B cell (primary cell): ENCODE measurements around the gene EMC6. TPM values are rescaled to one million over a fixed set of nuclear protein-coding genes. Genes with fewer than 3 reads are reported as not detected.

Experiments used
- ATAC-seq: fragments of 200-7000 bp; cut with Tn5 transposase; one replicate; pipeline ENCODE4 v1.10.0; 2021; ENCODE audit warnings: low read depth, mild to moderate bottlenecking, moderate number of reproducible peaks, moderate library complexity
- CTCF ChIA-PET: fragments of 350-600 bp; sonication (Branson Sonifier 250); formaldehyde crosslinking; loops from one replicate; lab custom pipeline; 2021; ENCODE audit warnings: antibody characterized with exemption, inconsistent platforms; lab: Charles Lee
- POLR2A ChIA-PET: fragments of 350-600 bp; sonication (Branson Sonifier 250); formaldehyde crosslinking; loops from one replicate; lab custom pipeline; 2021; ENCODE audit warnings: antibody characterized with exemption; lab: Charles Lee
- DNase-seq: peaks from one replicate; pipeline ENCODE4 v3.0.0; 2013
- H2AFZ ChIP-seq: 2 replicates; pipeline ENCODE4 v1.6.1; 2012; ENCODE audit warnings: mild to moderate bottlenecking, low read depth, low read length; ENCODE audit not compliant: insufficient read depth, poor library complexity, severe bottlenecking
- H3K27ac ChIP-seq, 2 donors: 1 replicate in 1 of 2; 2 replicates in 1 of 2; pipeline ENCODE4 v1.5.1; 2012 to 2013; ENCODE audit warnings: low read length in 2 of 2, mild to moderate bottlenecking in 2 of 2, moderate library complexity in 1 of 2
- H3K27me3 ChIP-seq, 4 experiments: fragments of 200-600 bp in 1 of 4; sonication (generic) in 1 of 4; replicated peaks in 1 of 4; 1 replicate in 2 of 4; 2 replicates in 2 of 4; pipeline versions ENCODE4 v1.6.1 to v1.7.0; 2013 to 2016; ENCODE audit warnings: low read length in 3 of 4, mild to moderate bottlenecking in 2 of 4, mixed read lengths in 1 of 4, moderate library complexity in 1 of 4; ENCODE audit not compliant: insufficient read depth in 4 of 4, control insufficient read depth in 3 of 4; ENCODE audit errors: control extremely low read depth in 1 of 4
- H3K36me3 ChIP-seq, 2 experiments: replicated peaks in 1 of 2; 1 replicate in 1 of 2; 2 replicates in 1 of 2; pipeline versions ENCODE4 v1.6.1 to v1.7.1; 2013; ENCODE audit warnings: low read length in 1 of 2; ENCODE audit not compliant: insufficient read depth in 2 of 2, control insufficient read depth in 1 of 2; ENCODE audit errors: control extremely low read depth in 1 of 2, extremely low read depth in 1 of 2
- H3K4me1 ChIP-seq, 2 donors: fragments of 200-600 bp in 1 of 2; sonication (generic) in 1 of 2; 1 replicate in 1 of 2; 2 replicates in 1 of 2; pipeline versions ENCODE4 v1.5.1 to v1.6.1; 2013 to 2017; ENCODE audit warnings: low read length in 2 of 2; ENCODE audit not compliant: control insufficient read depth in 2 of 2, insufficient read depth in 2 of 2
- H3K4me2 ChIP-seq: replicated peaks from 2 replicates; pipeline ENCODE3; 2012; ENCODE audit warnings: mild to moderate bottlenecking, low read depth, low read length; ENCODE audit not compliant: poor library complexity, severe bottlenecking
- H3K4me3 ChIP-seq, 5 experiments: fragments of 200-600 bp in 1 of 5; sonication (generic) in 1 of 5; 1 replicate in 3 of 5; 2 replicates in 2 of 5; pipeline versions ENCODE4 v1.5.1 to v1.7.0; 2011 to 2016; ENCODE audit warnings: low read length in 4 of 5, mild to moderate bottlenecking in 4 of 5, low read depth in 2 of 5, control low read depth in 1 of 5, moderate library complexity in 1 of 5; ENCODE audit not compliant: insufficient read depth in 1 of 5; ENCODE audit errors: control extremely low read depth in 1 of 5, extremely low read depth in 1 of 5
- H3K79me2 ChIP-seq: fragments of 200-600 bp; sonication (generic); one replicate; pipeline ENCODE4 v1.6.0; 2016; ENCODE audit warnings: low read length; ENCODE audit not compliant: control insufficient read depth, insufficient read depth
- H3K9ac ChIP-seq: fragments of 200-600 bp; sonication (generic); 2 replicates; pipeline ENCODE4 v1.6.1; 2017; ENCODE audit warnings: mild to moderate bottlenecking, low read length, moderate library complexity
- H3K9me3 ChIP-seq, 3 donors: one replicate each; pipeline versions ENCODE4 v1.6.1 to v1.7.1; 2013; ENCODE audit warnings: low read length in 2 of 3; ENCODE audit not compliant: control insufficient read depth in 2 of 3, insufficient read depth in 1 of 3; ENCODE audit errors: control extremely low read depth in 1 of 3
- H4K20me1 ChIP-seq: 2 replicates; pipeline ENCODE4 v1.6.0; 2012; ENCODE audit warnings: mild to moderate bottlenecking, low read length; ENCODE audit not compliant: insufficient read depth, control insufficient read depth, poor library complexity, severe bottlenecking
- H3K27ac Mint-ChIP-seq: one replicate; pipeline ENCODE4 v1.8.0; 2021; ENCODE audit warnings: mixed read lengths
- H3K27me3 Mint-ChIP-seq: one replicate; pipeline ENCODE4 v1.8.0; 2021; ENCODE audit warnings: mixed read lengths
- H3K4me1 Mint-ChIP-seq: one replicate; pipeline ENCODE4 v1.8.0; 2021; ENCODE audit warnings: mixed read lengths
- H3K4me3 Mint-ChIP-seq: one replicate; pipeline ENCODE4 v1.8.0; 2021; ENCODE audit warnings: mixed read lengths
- H3K9me3 Mint-ChIP-seq: one replicate; pipeline ENCODE4 v1.8.0; 2022; ENCODE audit warnings: mixed read lengths; ENCODE audit not compliant: insufficient read depth
- EZH2 ChIP-seq: IDR thresholded peaks from 2 replicates; pipeline ENCODE4 v1.6.1; 2012; ENCODE audit warnings: borderline replicate concordance, low read depth, mild to moderate bottlenecking, moderate library complexity, low read length; ENCODE audit not compliant: insufficient read depth, poor library complexity, severe bottlenecking
- WGBS: methylation state at CpG from one replicate; pipeline ENCODE4 v1.1.5; 2013; ENCODE audit warnings: missing lambda C conversion rate; ENCODE audit not compliant: insufficient coverage; 5-methylcytosine and 5-hydroxymethylcytosine counted together
- intact Hi-C: fragments of 100-400 bp; cut with micrococcal nuclease; formaldehyde crosslinking; loops from one replicate; pipeline ENCODE4 v1.10.0; 2022
- polyA plus RNA-seq: library from polyadenylated mRNA; depleted of rRNA; stranded (reverse); fragments of >200 nt; gene quantifications from 2 replicates; pipeline ENCODE4 v1.2.3, GENCODE V29; 2012
- total RNA-seq, 2 donors: library from RNA; stranded (reverse); fragments of 120-200 nt in 1 of 2; gene quantifications; 1 replicate in 1 of 2; 2 replicates in 1 of 2; pipeline versions ENCODE4 v1.2.3 to v1.2.4, GENCODE V29; 2013 to 2022
- TF ChIP-seq, protein P1 (sequence below): fragments of 200-600 bp; IDR thresholded peaks from one replicate; pipeline ENCODE4 v1.8.0; 2022; ENCODE audit warnings: antibody characterized with exemption, mild to moderate bottlenecking

EMC6 gene
- total and polyA plus RNA-seq, 2 donors (not counting 1 experiment from before 2014, with no cell fraction given), result 21.1 to 23.4 TPM

DNA sequence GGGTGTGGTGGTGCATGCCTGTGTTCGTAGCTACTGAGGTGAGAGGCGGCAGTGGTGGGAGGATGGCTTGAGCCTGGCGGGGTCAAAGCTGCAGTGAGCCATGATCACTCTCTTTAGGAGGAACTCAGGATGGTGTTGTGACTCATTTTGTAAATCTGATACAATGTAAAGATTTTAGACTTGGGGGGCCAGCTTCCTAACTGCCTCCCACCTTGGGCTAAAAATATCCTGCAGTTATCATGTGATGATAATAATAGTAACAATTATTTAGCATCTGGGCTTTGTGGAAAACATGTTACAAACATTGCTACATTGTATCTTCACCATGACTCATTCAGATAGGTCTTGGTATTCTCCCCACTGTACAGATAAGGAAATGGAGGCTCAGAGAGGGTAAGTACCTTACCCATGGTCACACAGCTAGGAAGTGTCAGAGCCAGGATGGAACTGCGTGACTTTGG lies 24.7 kb upstream of the EMC6 start:
- ATAC-seq (no peak), DNase-seq (no peak)
- peaks cover 20 to 28% of the 10 kb centered on the region in 2 donors for H3K4me1 ChIP-seq
- intact Hi-C loops, result no loop called here
- WGBS, result 85% methylated on average over 3 of the region's 4 CpGs
- H4K20me1 ChIP-seq, result no peaks in the 10 kb centered on the region
- H3K4me1 Mint-ChIP-seq, result peaks cover 33% of the 10 kb centered on the region
- H3K9me3 Mint-ChIP-seq, result no peaks in the 10 kb centered on the region
- TF ChIP-seq, protein P1, sequence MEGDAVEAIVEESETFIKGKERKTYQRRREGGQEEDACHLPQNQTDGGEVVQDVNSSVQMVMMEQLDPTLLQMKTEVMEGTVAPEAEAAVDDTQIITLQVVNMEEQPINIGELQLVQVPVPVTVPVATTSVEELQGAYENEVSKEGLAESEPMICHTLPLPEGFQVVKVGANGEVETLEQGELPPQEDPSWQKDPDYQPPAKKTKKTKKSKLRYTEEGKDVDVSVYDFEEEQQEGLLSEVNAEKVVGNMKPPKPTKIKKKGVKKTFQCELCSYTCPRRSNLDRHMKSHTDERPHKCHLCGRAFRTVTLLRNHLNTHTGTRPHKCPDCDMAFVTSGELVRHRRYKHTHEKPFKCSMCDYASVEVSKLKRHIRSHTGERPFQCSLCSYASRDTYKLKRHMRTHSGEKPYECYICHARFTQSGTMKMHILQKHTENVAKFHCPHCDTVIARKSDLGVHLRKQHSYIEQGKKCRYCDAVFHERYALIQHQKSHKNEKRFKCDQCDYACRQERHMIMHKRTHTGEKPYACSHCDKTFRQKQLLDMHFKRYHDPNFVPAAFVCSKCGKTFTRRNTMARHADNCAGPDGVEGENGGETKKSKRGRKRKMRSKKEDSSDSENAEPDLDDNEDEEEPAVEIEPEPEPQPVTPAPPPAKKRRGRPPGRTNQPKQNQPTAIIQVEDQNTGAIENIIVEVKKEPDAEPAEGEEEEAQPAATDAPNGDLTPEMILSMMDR, result no peak
- TF ChIP-seq EZH2, result no peak
- POLR2A ChIA-PET, result interaction anchor here (0.9 kb wide), 1 partner anchor 23 kb away, joined by 3 read pairs; no protein-coding TSS in a partner anchor
- H3K4me3 ChIP-seq, result no peak overlapping the region
- H3K4me2 ChIP-seq, result no peak overlapping the region
- H3K27me3 Mint-ChIP-seq, result no peaks in the 10 kb centered on the region
- H3K27ac Mint-ChIP-seq, result peak overlapping the region; percentile 54
- no peak overlapping the region for H3K9ac ChIP-seq
- CTCF ChIA-PET, result interaction anchor here (2.6 kb wide), 1 partner anchor 8 kb away, joined by 9 read pairs; the partner anchor contains the start of genes CTNS and SHPK
- H2AFZ ChIP-seq, result no peak overlapping the region
- no peaks in the 10 kb centered on the region for H3K9me3 ChIP-seq
- peaks cover 1 to 5% of the 10 kb centered on the region in 2 experiments for H3K36me3 ChIP-seq
- H3K27me3 ChIP-seq, result no peaks in the 10 kb centered on the region
- no peak overlapping the region for H3K4me3 Mint-ChIP-seq
- H3K79me2 ChIP-seq, result peaks cover 3% of the 10 kb centered on the region
- no peak overlapping the region for H3K27ac ChIP-seq

DNA sequence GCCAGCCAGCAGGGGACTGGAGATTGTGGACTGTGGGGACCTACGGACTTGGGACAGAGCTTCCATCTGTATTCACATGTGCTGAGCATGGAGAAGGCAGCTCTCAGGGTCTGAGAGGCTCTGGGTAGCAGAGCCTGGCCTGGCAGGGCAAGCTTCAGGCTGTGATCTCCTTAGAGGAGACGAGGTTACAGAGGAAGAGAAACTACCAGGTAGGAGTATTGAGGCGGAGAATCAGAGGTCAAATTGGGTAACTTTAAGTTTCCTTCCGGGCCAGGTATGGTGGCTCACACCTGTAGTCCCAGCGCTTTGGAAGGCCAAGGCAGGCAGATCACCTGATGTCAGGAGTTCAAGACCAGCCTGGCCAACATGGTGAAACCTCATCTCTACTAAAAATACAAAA lies 23.3 kb upstream of the EMC6 start:
- Mint-ChIP-seq H3K9me3 (no peaks in the 10 kb centered on the region), H3K27ac (peak overlapping the region; percentile 82), H3K4me1 (peaks cover 27% of the 10 kb centered on the region), H3K27me3 (no peaks in the 10 kb centered on the region), H3K4me3 (peak overlapping the region; percentile 14)
- intact Hi-C loops, result loop anchor here (5.0 kb wide), 1 partner anchor 108 kb away; no protein-coding TSS in a partner anchor
- Histone ChIP-seq H3K79me2 (no peaks in the 10 kb centered on the region), H3K4me1 (peaks cover 20 to 28% of the 10 kb centered on the region in 2 donors), H3K36me3 (peaks cover 1 to 5% of the 10 kb centered on the region in 2 experiments), H2AFZ (no peak overlapping the region), H3K9me3 (no peaks in the 10 kb centered on the region), H3K4me2 (peak overlapping the region; percentile 32), H3K9ac (no peak overlapping the region), H3K27me3 (no peaks in the 10 kb centered on the region), H3K27ac (peak overlapping the region; percentile 11 to 36), H3K4me3 (no peak overlapping the region), H4K20me1 (no peaks in the 10 kb centered on the region)
- CTCF ChIA-PET, result interaction anchor here (0.8 to 2.6 kb wide), 2 partner anchors 9 to 48 kb away, joined by 3 to 9 read pairs; partner anchors contain the start of genes CTNS and SHPK
- POLR2A ChIA-PET, result interaction anchor here (0.7 to 1.8 kb wide), 3 partner anchors 9 to 597 kb away, joined by 5 to 6 read pairs (median 6); partner anchors contain the start of gene SHPK
- DNase-seq (no peak), ATAC-seq (no peak)
- WGBS, result 38% methylated on average over 5 of the region's 5 CpGs
- TF ChIP-seq, protein P1, result no peak
- no peak for TF ChIP-seq EZH2
